ENCODE measurements around the gene TRIM17.

DNA sequence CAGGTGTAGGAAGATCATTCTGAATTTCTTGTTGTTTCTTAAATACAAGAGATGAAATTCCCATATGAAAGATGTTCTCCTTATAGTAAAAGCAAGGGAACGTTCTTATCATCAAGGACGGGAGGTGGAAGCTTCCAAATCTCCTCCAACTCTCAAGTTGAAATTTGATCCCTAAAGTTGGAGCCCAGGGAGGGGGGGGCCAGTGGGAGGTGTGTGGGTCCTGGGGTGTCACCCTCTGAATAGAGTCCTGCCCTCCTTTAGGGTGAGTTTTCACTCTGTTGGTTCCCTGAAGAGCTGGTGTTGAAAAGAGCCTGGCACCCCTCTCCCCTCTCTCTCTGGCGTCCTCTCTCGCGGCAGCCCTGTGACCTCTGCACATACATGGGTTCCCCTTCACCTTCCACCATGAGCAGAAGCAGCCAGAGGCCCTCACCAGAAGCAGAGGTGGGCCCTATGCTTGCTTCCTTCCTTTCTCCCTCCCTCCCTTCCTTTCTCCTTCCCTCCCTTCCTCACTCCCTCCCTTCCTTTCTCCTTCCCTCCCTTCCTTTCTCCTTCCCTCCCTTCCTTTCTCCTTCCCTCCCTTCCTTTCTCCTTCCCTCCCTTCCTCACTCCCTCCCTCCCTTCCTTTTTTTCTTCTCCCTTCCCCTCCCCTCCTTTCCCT, 10.0 kb upstream of the TRIM17 start:
- TF ChIP-seq EZH2 (IDR thresholded peaks at IDR 0.05; ENCODE audit: insufficient read depth, low read length): no peak
- TF ChIP-seq CTCF (IDR thresholded peaks at IDR 0.05; ENCODE audit: insufficient read depth, low read depth, low read length): no peak

Data from astrocyte (in vitro differentiated cells and primary cell).